SK-N-SH treated with all-trans-retinoic acid at 6 μM for 48 hours (cell line): ENCODE data around the gene EIF5B.
"Not testable (repeated sequence)": the region's sequence is repeated elsewhere in the genome, so short reads cannot be mapped to it uniquely, and the experiment has no call there.

ENCODE experiments used
- ATAC-seq: fragments of 200-7000 bp; cut with Tn5 transposase; 3 replicates; pipeline ENCODE4 v1.9.1; 2020; ENCODE audit warnings: mild to moderate bottlenecking, moderate library complexity
- ARNTL ChIP-seq: fragments of 450-650 bp; formaldehyde crosslinking; IDR thresholded peaks from 2 replicates; pipeline ENCODE4 v1.5.0; 2020; ENCODE audit warnings: low read depth, mild to moderate bottlenecking, moderate library complexity, borderline replicate concordance
- BACH2 ChIP-seq: fragments of 250-450 bp; sonication (Bioruptor Pico); IDR thresholded peaks from 2 replicates; pipeline ENCODE4 v1.9.0; 2021; ENCODE audit warnings: mild to moderate bottlenecking, borderline replicate concordance
- CSDC2 ChIP-seq: fragments of 250-450 bp; sonication (Bioruptor Pico); IDR thresholded peaks from 2 replicates; pipeline ENCODE4 v1.5.0; 2020; ENCODE audit warnings: mild to moderate bottlenecking, moderate library complexity
- ESRRG ChIP-seq: fragments of 250-450 bp; sonication (Bioruptor Pico); IDR thresholded peaks from 2 replicates; pipeline ENCODE4 v1.6.1; 2021; ENCODE audit warnings: mild to moderate bottlenecking
- GLIS3 ChIP-seq: fragments of 250-450 bp; sonication (Bioruptor Pico); IDR thresholded peaks from 2 replicates; pipeline ENCODE4 v1.5.0; 2020; ENCODE audit warnings: mild to moderate bottlenecking, moderate library complexity
- ISL1 ChIP-seq: fragments of 250-450 bp; sonication (Bioruptor Pico); IDR thresholded peaks from 2 replicates; pipeline ENCODE4 v2.1.2; 2022; ENCODE audit warnings: mild to moderate bottlenecking, moderate library complexity
- OSR1 ChIP-seq: fragments of 250-450 bp; sonication (Bioruptor Pico); IDR thresholded peaks from 2 replicates; pipeline ENCODE4 v1.8.0; 2022; ENCODE audit warnings: moderate library complexity, mild to moderate bottlenecking, inconsistent platforms
- PPARA ChIP-seq: fragments of 250-450 bp; sonication (Bioruptor Pico); IDR thresholded peaks from 2 replicates; pipeline ENCODE4 v1.5.0; 2020; ENCODE audit warnings: mild to moderate bottlenecking, borderline replicate concordance
- RARB ChIP-seq: fragments of 250-450 bp; sonication (Bioruptor Pico); IDR thresholded peaks from 2 replicates; pipeline ENCODE4 v1.8.0; 2021; ENCODE audit warnings: mild to moderate bottlenecking, moderate library complexity
- SNAI2 ChIP-seq: fragments of 250-450 bp; sonication (Bioruptor Pico); IDR thresholded peaks from 2 replicates; pipeline ENCODE4 v1.5.0; 2020; ENCODE audit warnings: mild to moderate bottlenecking, moderate library complexity
- TCF4 ChIP-seq: fragments of 250-450 bp; sonication (Bioruptor Pico); IDR thresholded peaks from 2 replicates; pipeline ENCODE4 v1.8.0; 2021; ENCODE audit warnings: mild to moderate bottlenecking, moderate library complexity, borderline replicate concordance
- TOX ChIP-seq: fragments of 250-450 bp; sonication (Bioruptor Pico); IDR thresholded peaks from 2 replicates; pipeline ENCODE4 v1.8.0; 2021; ENCODE audit warnings: mild to moderate bottlenecking, moderate library complexity, borderline replicate concordance
- ZC3H10 ChIP-seq: fragments of 250-450 bp; sonication (Bioruptor Pico); IDR thresholded peaks from 2 replicates; pipeline ENCODE4 v1.5.1; 2021; ENCODE audit warnings: mild to moderate bottlenecking, moderate library complexity
- ZFP3 ChIP-seq: fragments of 250-450 bp; sonication (Bioruptor Pico); IDR thresholded peaks from 2 replicates; pipeline ENCODE4 v1.5.0; 2020; ENCODE audit warnings: mild to moderate bottlenecking, moderate library complexity
- ZFP30 ChIP-seq: fragments of 450-650 bp; formaldehyde crosslinking; IDR thresholded peaks from 2 replicates; pipeline ENCODE4 v1.5.0; 2022; ENCODE audit warnings: mild to moderate bottlenecking, moderate library complexity
- ZNF565 ChIP-seq: fragments of 450-650 bp; formaldehyde crosslinking; conservative IDR thresholded peaks from 2 replicates; pipeline ENCODE4 v1.5.0; 2020; ENCODE audit warnings: low read depth, mild to moderate bottlenecking, moderate library complexity
- ZNF70 ChIP-seq: fragments of 450-650 bp; formaldehyde crosslinking; IDR thresholded peaks from 2 replicates; pipeline ENCODE4 v1.5.0; 2020; ENCODE audit warnings: mild to moderate bottlenecking, moderate library complexity
- ZNF8 ChIP-seq: fragments of 450-650 bp; formaldehyde crosslinking; IDR thresholded peaks from 2 replicates; pipeline ENCODE4 v1.5.0; 2020; ENCODE audit warnings: mild to moderate bottlenecking, moderate library complexity
- TF ChIP-seq, protein P1 (sequence below): fragments of 250-450 bp; sonication (Bioruptor Pico); IDR thresholded peaks from 2 replicates; pipeline ENCODE4 v1.8.0; 2021; ENCODE audit warnings: low read depth, mild to moderate bottlenecking, moderate library complexity, borderline replicate concordance
- TF ChIP-seq, protein P2 (sequence below): fragments of 250-450 bp; sonication (Bioruptor Pico); IDR thresholded peaks from 2 replicates; pipeline ENCODE4 v1.5.1; 2020; ENCODE audit warnings: low read depth, mild to moderate bottlenecking, moderate library complexity
- TF ChIP-seq, protein P3 (sequence below): fragments of 250-450 bp; sonication (Bioruptor Pico); IDR thresholded peaks from 2 replicates; pipeline ENCODE4 v1.5.1; 2021; ENCODE audit warnings: mild to moderate bottlenecking, moderate library complexity
- TF ChIP-seq, protein P4 (sequence below): fragments of 250-450 bp; sonication (Bioruptor Pico); IDR thresholded peaks from 2 replicates; pipeline ENCODE4 v1.8.0; 2020; ENCODE audit warnings: mild to moderate bottlenecking, moderate library complexity, borderline replicate concordance
- TF ChIP-seq, protein P5 (sequence below): fragments of 250-450 bp; sonication (Bioruptor Pico); IDR thresholded peaks from 2 replicates; pipeline ENCODE4 v1.5.0; 2020; ENCODE audit warnings: mild to moderate bottlenecking, moderate library complexity

The EIF5B gene

DNA sequence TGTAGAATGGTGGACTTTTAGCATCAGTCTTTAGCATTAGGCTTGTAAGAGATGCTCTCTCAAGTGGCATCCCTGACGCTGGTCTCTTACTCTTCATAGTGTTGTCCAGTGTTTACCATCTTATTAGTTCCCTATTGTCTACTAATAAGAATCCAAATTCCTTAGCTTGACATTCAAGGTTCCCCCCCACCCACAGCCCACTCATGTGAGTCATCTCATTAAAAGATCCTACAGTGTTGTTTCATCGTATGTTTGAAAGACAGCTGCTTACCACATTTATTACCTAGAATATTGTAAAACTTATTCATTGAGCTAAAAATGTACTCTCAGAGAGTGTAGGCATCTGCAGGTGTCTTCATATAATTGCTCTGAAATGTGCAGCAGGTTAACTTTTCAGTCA lies 28.5 kb downstream of the EIF5B start:
- ATAC-seq, result no peak
- TF ChIP-seq ISL1 (CRISPR knock-in tag), result no peak
- no peak for TF ChIP-seq SNAI2 (CRISPR knock-in tag)

DNA sequence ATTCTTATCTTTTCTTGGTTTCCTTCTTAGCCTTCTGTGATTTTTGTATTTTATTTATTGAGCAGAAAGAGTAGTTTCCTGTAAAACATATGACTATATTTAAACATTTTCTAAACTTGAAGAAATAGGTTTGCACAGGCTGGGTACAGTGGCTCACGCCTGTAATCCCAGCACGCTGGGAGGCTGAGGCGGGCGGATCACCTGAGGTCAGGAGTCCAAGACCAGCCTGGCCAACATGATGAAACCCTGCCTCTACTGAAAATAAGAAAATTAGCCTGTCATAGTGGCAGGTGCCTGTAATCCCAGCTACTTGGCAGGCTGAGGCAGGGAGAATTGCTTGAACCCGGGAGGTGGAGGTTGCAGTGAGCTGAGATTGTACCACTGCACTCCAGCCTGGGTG lies 31.7 kb downstream of the EIF5B start:
- not testable (repeated sequence) for ATAC-seq

DNA sequence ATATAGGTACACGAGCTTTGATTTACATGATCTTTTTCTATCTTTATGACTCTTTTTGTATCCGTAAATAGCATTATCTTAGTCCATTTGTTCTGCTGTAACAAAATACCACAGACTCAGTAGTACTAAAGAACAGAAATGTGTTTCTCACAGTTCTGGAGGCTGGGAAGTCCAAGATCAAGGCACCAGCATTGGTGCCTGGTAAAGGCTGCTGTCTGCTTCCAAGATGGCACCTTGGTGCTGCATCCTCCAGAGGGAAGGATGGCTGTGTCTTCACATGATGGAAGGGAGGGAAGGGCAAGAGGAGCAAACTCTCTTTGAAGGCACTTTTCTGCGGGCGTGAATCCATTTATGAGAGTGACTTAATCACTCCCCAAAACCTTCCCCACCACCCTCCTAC lies 36.0 kb downstream of the EIF5B start:
- TF ChIP-seq RARB, result no peak
- no peak for TF ChIP-seq ZC3H10
- TF ChIP-seq ARNTL, result no peak
- TF ChIP-seq GLIS3 (CRISPR knock-in tag), result no peak
- TF ChIP-seq ZNF8 (CRISPR knock-in tag), result no peak
- no peak for TF ChIP-seq SNAI2 (CRISPR knock-in tag)
- no peak for TF ChIP-seq BACH2 (CRISPR knock-in tag)
- TF ChIP-seq, protein P1, sequence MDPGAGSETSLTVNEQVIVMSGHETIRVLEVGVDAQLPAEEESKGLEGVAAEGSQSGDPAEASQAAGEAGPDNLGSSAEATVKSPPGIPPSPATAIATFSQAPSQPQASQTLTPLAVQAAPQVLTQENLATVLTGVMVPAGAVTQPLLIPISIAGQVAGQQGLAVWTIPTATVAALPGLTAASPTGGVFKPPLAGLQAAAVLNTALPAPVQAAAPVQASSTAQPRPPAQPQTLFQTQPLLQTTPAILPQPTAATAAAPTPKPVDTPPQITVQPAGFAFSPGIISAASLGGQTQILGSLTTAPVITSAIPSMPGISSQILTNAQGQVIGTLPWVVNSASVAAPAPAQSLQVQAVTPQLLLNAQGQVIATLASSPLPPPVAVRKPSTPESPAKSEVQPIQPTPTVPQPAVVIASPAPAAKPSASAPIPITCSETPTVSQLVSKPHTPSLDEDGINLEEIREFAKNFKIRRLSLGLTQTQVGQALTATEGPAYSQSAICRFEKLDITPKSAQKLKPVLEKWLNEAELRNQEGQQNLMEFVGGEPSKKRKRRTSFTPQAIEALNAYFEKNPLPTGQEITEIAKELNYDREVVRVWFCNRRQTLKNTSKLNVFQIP (CRISPR knock-in tag), result no peak
- TF ChIP-seq, protein P2, sequence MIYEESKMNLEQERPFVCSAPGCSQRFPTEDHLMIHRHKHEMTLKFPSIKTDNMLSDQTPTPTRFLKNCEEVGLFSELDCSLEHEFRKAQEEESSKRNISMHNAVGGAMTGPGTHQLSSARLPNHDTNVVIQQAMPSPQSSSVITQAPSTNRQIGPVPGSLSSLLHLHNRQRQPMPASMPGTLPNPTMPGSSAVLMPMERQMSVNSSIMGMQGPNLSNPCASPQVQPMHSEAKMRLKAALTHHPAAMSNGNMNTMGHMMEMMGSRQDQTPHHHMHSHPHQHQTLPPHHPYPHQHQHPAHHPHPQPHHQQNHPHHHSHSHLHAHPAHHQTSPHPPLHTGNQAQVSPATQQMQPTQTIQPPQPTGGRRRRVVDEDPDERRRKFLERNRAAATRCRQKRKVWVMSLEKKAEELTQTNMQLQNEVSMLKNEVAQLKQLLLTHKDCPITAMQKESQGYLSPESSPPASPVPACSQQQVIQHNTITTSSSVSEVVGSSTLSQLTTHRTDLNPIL, result no peak
- TF ChIP-seq ZFP3 (CRISPR knock-in tag), result no peak
- no peak for TF ChIP-seq TCF4
- TF ChIP-seq ZNF565 (CRISPR knock-in tag), result no peak
- TF ChIP-seq ESRRG (CRISPR knock-in tag), result no peak
- TF ChIP-seq, protein P3, sequence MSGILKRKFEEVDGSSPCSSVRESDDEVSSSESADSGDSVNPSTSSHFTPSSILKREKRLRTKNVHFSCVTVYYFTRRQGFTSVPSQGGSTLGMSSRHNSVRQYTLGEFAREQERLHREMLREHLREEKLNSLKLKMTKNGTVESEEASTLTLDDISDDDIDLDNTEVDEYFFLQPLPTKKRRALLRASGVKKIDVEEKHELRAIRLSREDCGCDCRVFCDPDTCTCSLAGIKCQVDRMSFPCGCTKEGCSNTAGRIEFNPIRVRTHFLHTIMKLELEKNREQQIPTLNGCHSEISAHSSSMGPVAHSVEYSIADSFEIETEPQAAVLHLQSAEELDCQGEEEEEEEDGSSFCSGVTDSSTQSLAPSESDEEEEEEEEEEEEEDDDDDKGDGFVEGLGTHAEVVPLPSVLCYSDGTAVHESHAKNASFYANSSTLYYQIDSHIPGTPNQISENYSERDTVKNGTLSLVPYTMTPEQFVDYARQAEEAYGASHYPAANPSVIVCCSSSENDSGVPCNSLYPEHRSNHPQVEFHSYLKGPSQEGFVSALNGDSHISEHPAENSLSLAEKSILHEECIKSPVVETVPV, result no peak
- TF ChIP-seq ISL1 (CRISPR knock-in tag), result no peak
- no peak for TF ChIP-seq PPARA (CRISPR knock-in tag)
- TF ChIP-seq TOX (CRISPR knock-in tag), result no peak
- no peak for TF ChIP-seq ZNF70 (CRISPR knock-in tag)
- TF ChIP-seq ZFP30 (CRISPR knock-in tag), result no peak
- TF ChIP-seq CSDC2, result no peak
- ATAC-seq, result no peak

DNA sequence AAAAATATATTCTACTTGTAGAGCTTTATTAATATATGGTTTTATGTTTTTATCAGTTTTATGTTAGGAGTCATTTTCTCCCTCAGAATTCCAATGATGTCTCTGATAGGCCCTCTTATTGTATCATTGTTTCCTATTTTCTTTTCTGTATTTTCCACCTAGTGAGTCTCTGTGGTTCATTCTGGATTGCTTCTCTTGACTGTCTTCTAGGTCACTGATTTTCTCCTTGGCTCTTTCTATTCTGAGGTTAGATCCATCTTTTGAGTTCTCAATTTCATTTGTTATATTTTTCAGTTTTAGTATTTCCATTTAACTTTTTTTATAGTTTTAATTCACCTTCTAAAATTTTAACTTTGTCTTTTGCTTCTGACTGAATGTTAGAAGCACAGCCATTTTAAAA lies 37.6 kb downstream of the EIF5B start:
- no peak for ATAC-seq
- TF ChIP-seq ZFP3 (CRISPR knock-in tag) (no peak), RARB (no peak), OSR1 (CRISPR knock-in tag) (no peak), ZFP30 (CRISPR knock-in tag) (peak; percentile 97)

DNA sequence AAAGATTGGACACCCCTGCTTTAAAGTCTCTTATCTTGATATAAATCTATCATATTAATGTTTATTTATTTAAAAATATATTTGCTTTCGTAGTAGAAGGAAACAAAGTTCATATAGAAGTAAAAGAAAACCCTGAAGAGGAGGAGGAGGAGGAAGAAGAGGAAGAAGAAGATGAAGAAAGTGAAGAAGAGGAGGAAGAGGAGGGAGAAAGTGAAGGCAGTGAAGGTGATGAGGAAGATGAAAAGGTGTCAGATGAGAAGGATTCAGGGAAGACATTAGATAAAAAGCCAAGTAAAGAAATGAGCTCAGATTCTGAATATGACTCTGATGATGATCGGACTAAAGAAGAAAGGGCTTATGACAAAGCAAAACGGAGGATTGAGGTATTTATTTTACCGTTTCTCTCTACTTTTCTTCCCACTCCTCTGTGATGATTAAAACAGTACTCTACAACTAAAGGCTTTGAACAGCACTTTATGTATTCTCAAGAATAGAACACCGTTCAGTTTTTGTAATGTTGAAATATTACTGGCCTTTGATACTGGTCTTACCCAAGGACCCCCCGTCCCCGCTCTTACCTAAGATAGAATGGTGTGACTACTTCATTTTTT lies 39.2 kb downstream of the EIF5B start:
- no peak for ATAC-seq
- TF ChIP-seq ZNF565 (CRISPR knock-in tag), result no peak
- no peak for TF ChIP-seq TCF4
- no peak for TF ChIP-seq SNAI2 (CRISPR knock-in tag)
- no peak for TF ChIP-seq BACH2 (CRISPR knock-in tag)
- TF ChIP-seq, protein P4, sequence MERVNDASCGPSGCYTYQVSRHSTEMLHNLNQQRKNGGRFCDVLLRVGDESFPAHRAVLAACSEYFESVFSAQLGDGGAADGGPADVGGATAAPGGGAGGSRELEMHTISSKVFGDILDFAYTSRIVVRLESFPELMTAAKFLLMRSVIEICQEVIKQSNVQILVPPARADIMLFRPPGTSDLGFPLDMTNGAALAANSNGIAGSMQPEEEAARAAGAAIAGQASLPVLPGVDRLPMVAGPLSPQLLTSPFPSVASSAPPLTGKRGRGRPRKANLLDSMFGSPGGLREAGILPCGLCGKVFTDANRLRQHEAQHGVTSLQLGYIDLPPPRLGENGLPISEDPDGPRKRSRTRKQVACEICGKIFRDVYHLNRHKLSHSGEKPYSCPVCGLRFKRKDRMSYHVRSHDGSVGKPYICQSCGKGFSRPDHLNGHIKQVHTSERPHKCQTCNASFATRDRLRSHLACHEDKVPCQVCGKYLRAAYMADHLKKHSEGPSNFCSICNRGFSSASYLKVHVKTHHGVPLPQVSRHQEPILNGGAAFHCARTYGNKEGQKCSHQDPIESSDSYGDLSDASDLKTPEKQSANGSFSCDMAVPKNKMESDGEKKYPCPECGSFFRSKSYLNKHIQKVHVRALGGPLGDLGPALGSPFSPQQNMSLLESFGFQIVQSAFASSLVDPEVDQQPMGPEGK (CRISPR knock-in tag), result no peak
- TF ChIP-seq RARB, result no peak
- TF ChIP-seq ISL1 (CRISPR knock-in tag), result no peak
- no peak for TF ChIP-seq ZNF70 (CRISPR knock-in tag)
- no peak for TF ChIP-seq TOX (CRISPR knock-in tag)
- TF ChIP-seq ZC3H10, result no peak
- TF ChIP-seq, protein P5, sequence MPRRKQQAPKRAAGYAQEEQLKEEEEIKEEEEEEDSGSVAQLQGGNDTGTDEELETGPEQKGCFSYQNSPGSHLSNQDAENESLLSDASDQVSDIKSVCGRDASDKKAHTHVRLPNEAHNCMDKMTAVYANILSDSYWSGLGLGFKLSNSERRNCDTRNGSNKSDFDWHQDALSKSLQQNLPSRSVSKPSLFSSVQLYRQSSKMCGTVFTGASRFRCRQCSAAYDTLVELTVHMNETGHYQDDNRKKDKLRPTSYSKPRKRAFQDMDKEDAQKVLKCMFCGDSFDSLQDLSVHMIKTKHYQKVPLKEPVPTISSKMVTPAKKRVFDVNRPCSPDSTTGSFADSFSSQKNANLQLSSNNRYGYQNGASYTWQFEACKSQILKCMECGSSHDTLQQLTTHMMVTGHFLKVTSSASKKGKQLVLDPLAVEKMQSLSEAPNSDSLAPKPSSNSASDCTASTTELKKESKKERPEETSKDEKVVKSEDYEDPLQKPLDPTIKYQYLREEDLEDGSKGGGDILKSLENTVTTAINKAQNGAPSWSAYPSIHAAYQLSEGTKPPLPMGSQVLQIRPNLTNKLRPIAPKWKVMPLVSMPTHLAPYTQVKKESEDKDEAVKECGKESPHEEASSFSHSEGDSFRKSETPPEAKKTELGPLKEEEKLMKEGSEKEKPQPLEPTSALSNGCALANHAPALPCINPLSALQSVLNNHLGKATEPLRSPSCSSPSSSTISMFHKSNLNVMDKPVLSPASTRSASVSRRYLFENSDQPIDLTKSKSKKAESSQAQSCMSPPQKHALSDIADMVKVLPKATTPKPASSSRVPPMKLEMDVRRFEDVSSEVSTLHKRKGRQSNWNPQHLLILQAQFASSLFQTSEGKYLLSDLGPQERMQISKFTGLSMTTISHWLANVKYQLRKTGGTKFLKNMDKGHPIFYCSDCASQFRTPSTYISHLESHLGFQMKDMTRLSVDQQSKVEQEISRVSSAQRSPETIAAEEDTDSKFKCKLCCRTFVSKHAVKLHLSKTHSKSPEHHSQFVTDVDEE (CRISPR knock-in tag), result no peak
- no peak for TF ChIP-seq ZFP3 (CRISPR knock-in tag)
- no peak for TF ChIP-seq CSDC2
